Activated gamma-delta T cell treated with Interleukin-2 at 50 U/mL for 16 hours (primary cell): ENCODE results near the gene SAMM50.
A peak's percentile ranks its signal among the peaks of the same experiment; 100 is the strongest.

Experiments
- DNase-seq: peaks from one replicate; pipeline ENCODE4 v3.0.0-alpha.2; 2020

Gene SAMM50

DNA sequence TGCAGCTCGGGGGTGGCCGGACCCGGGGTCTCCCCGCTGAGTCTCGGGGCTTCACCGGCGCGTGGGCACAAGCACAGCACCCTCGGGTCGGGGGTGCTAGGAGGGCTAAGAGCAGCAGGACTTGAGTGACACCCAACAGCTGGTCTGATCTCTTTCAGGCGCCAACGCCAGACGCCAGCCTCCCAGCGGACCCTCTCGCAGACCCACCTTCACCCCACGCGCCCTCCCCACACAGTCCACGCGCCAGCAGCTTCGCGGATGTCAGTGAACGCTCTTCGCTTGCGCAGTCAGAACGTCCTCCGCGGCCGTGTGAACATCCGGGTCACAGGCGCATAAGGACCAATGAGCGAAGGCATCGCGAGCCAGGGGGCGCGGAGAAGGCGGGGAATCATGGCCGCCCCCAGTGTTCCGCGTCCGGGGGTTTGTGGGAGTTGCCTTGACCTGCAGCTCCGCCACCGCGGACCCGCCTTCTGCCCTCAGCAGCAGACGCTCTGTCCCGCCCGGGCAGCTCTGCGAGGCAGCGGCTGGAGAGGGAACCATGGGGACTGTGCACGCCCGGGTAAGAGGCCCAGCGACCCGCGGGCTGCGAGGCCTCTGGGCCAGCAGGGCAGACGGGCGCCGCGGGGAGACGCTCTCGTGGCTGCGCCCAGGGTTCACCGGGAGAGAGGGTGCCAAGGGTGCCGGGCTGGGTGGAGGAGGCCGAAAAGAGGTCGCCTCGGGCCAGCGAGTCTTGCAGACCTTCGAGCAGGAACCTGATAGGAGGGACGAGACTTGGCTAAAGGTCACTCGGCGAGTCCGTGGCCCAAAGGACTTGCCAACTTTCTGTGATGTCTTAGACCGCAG lies at the start of gene SAMM50:
Gene SAMM50 (plus strand): TSS at position 403 of the 843 bp plus-strand sequence. CDS start 136 bp downstream, at position 539.
- peak; percentile 89 for DNase-seq

DNA sequence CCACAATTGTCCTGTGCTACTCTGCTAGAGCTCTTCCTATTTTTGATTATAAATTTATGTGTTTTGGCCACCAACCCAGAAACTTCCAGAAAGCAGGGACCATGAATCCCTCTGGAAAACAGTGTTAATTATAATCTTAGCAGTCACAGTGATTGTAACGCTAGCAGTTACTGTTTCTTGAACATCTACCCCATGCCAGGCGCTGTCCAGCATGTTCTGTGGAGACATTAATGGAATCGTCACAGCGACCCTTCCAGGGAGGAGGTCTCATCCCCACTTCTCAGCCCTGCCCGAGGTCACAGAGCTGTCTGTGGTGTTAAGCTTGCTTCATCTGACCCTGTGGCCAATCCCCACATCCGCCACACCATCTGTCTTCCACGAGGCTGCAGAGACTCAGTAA lies 49.6 kb upstream of the SAMM50 start:
- DNase-seq: no peak

GRCh38 chr22:43909708-43910107 lies 45.5 kb upstream of the SAMM50 start:
- no peak for DNase-seq

DNA sequence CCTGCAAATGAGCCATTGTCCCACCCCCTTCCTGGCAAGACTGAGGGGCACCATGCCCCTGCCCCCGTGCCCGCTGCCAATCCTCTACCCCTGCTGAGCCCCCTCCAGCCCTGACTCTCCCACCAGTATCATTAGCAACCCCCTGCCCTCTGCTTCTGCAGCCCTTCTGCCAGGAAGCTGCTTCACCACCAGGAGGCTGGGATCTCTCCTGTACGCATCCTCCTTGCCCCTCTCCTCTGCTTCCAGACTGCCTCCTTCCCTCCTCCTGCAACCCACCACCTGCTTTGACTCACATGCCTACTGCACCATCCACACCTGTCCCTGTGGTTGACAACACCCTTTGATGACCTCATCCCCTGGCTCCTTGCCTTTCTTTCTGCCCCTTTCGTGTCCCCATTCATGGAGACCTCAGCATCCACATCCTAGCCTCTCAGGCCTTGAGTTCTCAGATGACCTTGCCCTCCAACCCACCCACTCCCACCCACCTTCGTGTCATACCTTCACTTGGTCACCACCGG lies 45.0 kb upstream of the SAMM50 start:
- no peak for DNase-seq

DNA sequence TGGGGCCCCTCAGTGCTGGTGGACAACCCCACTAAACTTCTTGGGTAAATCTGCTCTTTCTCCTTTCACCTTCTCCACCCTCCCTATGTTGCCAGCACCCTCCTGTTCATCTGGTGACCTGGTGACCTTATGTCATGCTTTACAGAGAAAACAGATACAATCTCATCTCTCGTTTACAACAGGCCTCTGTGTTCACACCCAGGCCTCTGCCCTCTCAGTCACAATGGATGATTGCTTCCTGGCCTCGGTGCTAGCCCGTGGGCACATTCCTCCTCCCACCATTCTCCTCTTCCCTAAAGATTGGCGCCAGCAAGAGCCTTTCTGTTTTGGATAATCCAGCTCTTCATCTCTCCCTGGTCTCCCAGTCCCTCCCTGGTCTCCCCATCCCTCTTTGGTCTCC lies 43.9 kb upstream of the SAMM50 start:
- DNase-seq: no peak

GRCh38 chr22:43917521-43917920 lies 37.7 kb upstream of the SAMM50 start:
- DNase-seq: no peak

DNA sequence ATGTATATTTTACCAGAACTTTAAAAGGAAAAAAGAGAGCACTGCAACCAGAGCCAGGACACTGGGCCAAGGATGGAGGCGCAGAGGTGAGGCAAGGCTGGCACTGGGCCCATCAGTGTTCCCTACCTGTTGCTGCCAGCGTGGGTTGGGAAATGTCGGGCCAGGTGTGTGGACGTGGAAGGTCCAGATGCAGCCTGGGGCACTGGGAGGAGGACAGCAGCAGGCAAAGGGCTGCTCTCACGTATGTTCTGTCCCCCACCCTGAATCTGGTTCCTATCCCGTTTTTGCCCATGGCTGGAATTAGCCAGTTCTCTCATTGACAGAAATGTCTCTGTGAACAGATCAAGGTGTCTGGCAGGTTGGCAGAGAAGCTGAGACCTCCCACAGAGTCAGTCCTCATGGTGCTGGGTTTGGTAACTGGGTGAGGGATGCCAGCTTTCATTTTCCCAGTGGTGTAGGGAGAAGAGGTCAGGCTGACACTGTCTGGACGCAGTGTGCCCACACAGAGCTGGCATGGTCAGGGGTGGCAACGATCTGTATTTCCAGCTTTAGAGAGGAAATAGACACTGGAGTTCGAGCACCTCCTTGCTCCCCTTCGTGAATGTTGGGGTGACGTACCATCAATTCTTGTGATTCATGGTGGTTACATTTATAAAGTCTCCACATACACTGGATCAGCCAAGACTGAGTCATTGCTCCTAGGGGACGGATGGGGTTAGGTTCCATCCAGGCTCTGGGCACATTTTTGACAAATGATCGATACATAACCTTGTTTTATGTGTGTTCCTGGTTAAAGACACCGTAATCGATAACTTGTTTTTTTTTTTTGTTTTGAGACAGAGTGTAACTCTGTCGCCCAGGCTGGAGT lies 35.9 kb upstream of the SAMM50 start:
- DNase-seq: no peak

DNA sequence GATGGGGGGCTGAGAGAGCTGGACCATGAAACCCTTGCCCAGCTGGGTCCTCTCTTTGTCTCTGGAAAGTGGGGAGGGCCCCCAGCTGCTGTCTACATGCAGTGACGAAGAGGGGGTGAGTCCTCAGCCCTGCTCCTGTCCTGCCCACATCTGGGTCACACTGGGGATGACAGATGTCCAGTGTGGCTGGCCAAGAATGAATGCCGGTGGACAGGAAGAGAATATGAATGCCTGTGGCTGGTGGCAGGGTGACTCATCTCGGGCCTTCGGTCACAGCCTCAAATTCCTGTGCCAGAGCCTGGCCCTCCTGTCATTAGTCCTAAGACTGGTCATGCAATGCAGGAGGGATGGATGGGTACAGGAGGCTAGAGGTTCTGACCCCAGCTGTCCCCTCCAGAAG lies 33.9 kb upstream of the SAMM50 start:
- no peak for DNase-seq

GRCh38 chr22:43922123-43922522 lies 33.1 kb upstream of the SAMM50 start:
- no peak for DNase-seq

GRCh38 chr22:43923191-43923590 lies 32.1 kb upstream of the SAMM50 start:
- DNase-seq: no peak

- DNase-seq: peak; percentile 68
Observed at GRCh38 chr22:43923631-43924464, 31.4 kb upstream of the SAMM50 start, which contains the start of gene PNPLA3. Gene PNPLA3 (plus strand): TSS chr22:43923805. CDS start chr22:43923912, 107 bp downstream.

- DNase-seq: no peak
Observed at GRCh38 chr22:43924877-43925276, 30.4 kb upstream of the SAMM50 start.

DNA sequence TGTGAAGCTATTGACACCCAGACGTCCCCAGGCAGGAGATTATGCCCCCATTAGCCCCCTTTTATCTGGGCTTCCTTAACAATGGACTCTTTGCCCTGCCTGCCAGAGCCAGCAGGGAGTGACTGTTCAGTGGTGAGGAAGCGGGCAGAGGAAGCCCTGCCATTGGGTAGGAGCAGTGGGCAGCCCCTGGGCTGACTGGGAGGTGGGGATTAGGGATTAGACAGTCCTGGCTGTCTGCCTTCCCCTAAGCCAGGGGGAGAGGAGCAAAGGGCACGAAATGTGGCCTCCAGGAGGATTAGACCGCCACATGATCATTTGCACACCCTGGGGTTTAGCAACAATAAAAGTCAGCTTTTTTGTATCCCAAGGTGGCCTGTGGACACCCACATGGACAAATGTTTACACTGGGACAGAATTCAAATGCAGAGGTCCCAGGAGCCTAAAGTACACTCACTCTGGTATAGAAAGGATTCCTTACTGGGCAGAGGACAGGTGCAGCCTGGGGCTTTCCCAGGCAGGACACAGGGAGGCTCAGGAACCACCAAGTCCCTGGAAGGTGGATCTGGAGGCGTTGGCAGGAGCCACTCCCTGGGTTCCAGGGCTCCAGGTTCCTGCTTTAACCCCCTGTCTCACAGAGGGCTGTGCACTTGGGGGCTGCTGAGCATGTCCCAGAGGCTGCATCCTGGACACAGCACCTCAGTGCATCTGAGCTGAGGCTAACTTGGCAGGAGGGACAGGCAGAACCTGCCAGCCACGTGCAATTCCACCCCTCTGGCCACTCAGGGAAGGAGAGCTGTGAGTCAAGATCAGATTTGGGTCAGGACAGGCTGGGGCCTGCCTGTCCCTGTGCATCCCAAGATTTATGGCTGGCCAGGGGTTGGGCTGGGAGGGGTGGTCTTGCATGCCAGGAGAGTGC lies 29.6 kb upstream of the SAMM50 start:
- no peak for DNase-seq

- DNase-seq: no peak
Observed at GRCh38 chr22:43926349-43926710, 28.9 kb upstream of the SAMM50 start.

GRCh38 chr22:43928468-43928867 lies 26.8 kb upstream of the SAMM50 start:
- DNase-seq: no peak

DNA sequence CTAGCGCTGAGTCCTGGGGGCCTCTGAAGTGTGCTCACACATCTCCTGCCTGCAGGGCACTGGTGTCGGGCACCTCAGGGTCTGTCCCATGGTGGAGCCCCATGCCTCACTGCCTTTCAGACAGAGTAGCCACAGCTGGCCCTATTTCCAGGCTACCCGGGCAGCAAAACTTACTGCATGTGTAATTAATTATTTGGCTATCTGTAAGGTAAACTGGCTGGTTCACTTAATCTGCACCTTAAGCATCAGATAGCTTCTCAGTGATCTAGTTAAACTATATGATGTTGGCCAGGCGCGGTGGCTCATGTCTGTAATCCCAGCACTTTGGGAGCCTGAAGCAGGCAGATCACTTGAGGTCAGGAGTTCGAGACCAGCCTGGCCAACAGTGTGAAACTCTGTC lies 26.3 kb upstream of the SAMM50 start:
- no peak for DNase-seq

DNA sequence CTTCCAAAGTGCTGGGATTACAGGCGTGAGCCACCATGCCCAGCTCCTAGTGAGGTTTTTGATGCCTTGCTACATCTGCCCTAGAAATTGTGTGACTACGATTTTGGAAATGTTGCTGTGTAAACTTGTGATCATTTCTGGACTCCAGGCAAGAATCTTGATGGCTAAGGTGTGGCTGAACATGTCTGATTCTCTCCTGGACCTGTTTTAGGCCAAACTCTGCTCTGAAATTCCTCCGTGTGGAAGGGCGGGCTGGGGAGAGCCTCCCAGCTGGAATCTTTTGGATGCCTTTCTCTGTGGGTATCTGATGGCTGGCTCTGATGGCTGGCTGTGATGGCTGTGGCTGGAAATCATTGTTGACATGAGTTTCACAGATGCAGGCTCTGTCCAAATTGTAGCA lies 23.5 kb upstream of the SAMM50 start:
- DNase-seq: no peak

GRCh38 chr22:43941449-43941848 lies 13.8 kb upstream of the SAMM50 start:
- DNase-seq: no peak

- no peak for DNase-seq
Observed at GRCh38 chr22:43944670-43945430, 10.4 kb upstream of the SAMM50 start.

- peak; percentile 62 for DNase-seq
Observed at GRCh38 chr22:43945632-43946383, 9.4 kb upstream of the SAMM50 start.
